GM18499 (cell line): ENCODE data around the gene BSG.

Experiments
- ATAC-seq: cut with Tn5 transposase; IDR thresholded peaks from one replicate; pipeline ENCODE4 v1.9.1; 2021; ENCODE audit warnings: moderate number of reproducible peaks; ENCODE audit not compliant: insufficient read depth, unreplicated experiment

Gene BSG

DNA sequence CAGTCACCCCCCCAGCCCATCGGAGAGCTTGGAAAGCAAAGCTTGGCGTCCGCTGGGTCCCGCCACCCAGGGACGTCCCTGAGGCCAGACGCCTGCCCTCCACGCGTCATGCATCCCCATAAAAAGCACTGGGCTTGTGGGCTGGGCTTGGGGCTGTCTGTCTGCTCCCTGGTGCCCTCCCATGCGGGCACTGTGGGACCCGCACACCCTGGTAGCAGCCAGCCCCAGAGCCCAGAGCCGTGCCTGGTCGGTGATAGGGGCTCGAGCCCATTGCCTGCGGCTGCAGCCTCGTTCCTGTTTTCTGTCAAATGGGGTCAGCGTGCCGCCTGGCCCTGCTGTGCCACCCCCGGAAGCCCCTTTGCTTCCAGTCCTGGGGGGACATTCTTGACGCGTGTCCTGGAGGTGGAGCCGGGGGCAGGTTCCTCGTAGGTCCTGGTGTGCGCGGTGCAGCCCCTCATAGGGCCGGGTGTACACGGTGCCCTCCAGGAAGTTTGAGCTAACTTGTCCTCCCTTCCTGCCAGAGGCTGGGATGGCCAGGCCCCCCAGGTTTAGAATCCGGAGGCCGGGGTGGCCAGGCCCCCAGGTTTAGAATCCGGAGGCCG, 32.9 kb upstream of the BSG start:
- ATAC-seq = no peak

DNA sequence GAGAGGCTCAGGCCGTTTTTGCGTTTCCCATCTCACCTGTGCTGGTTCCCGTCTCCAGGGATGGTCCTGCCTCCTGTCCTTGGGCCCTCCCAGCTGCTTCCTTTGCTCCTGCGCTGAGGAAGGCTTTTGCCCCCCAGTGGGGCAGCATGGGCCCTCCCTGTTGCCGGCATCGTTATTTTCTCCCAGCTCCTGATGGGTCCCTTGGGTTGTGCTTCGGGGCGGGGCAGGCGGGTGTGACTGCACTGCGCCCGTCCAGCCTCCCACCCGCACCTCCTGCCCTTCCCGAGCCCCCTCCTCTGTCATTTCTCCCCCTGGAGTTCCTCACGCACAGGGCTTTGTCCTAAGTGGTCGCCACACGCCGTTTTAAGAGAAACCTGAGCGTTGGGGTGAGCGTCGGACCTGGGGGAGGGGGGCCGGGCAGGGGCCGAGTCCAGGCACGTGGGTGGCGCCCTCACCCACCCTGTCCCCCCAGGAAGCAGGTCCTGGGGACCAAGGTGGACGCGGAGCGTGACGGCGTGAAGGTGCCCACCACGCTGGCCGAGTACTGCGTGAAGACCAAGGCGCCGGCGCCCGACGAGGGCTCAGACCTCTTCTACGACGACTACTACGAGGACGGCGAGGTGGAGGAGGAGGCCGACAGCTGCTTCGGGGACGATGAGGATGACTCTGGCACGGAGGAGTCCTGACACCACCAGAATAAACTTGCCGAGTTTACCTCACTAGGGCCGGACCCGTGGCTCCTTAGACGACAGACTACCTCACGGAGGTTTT, 31.3 kb upstream of the BSG start:
- no peak for ATAC-seq

DNA sequence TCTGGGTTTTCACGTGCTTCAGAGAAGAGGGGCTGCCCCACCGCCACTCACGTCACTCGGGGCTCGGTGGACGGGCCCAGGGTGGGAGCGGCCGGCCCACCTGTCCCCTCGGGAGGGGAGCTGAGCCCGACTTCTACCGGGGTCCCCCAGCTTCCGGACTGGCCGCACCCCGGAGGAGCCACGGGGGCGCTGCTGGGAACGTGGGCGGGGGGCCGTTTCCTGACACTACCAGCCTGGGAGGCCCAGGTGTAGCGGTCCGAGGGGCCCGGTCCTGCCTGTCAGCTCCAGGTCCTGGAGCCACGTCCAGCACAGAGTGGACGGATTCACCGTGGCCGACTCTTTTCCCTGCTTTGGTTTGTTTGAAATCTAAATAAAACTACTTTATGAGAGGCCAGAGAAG, 30.7 kb upstream of the BSG start:
- ATAC-seq = no peak

DNA sequence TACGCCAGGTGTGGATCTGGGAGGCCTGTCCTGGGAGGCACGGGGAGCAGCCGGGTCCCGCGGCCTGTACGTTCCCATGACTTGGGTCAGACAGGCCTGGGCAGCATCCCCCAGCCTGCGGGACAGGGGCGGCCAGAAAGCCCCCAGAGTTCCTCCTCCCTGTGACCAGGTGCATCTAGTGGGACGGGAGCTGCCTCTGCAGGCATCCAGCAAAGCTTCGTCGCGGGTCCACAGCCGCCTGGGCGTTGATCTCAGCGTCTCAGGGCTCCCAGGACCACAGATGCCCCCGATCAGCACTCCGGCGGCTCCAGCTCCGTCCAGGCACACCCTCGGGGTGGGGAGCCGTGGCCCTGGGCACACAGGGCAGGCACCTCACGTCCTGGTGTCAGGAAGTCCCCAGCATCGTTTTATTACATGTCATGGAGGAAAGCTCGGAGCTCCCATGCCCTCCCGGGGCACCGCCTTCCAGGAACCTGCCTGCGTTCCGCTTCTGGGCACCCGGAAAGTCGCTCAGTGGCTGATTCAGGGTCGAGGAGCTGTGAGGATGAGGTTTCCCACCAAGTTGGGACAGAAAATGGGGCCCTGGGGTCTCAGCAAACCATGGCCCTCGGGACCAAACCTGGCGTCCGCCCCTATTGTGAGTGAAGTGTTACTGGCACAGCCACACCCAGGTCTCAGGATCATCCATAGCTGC, 30.1 kb upstream of the BSG start:
- ATAC-seq = no peak

DNA sequence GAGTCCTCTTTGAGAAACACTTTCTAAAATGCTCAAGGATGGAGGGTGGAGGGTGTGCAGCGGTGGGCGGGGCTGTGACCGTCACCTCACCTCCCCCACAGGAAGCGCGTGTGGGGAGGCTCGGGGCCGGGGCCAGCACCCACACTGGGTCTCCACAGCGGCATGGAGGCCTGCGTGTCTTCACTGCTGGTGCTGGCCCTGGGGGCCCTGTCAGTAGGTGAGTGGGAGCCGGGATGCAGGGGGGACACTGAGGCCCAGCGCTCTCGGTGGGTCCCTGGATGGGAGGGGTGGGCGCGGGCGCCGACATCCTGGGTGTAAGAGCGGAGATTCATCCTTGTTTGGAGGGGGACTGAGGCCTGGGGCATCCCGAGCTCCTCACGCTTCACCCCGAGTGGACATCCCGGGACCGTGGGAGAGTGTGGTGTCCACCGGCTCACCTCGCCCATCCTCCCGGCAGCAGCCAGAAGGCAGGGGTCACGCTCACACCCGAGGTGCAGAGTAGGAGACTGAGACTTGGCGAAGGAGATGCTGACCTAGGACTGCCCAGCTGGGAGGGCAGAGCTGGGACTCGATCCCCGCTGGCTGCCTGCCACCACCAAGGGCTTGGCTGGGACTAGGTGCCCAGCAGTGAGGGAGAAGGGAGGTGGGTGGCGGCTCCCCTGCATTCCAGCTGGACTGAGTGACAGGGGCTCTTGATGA, 28.3 kb upstream of the BSG start, which contains the start of gene GZMM:
Gene GZMM (plus strand): TSS at position 144 of the 699 bp plus-strand sequence. CDS start 19 bp downstream, at position 163.
- ATAC-seq = no peak

DNA sequence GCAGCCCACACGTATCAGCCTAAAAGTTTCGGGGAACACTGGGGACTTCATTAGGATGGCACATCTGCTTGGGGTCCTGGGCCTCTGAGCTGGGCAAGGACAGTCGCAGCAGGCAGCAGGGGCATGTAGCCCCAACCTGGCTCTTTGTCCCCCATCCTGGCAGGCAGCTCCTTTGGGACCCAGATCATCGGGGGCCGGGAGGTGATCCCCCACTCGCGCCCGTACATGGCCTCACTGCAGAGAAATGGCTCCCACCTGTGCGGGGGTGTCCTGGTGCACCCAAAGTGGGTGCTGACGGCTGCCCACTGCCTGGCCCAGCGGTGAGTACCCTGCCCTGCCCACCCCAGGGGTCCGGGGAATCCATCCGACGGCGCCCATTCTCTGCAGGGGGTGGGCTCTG, 25.3 kb upstream of the BSG start:
- ATAC-seq = no peak

DNA sequence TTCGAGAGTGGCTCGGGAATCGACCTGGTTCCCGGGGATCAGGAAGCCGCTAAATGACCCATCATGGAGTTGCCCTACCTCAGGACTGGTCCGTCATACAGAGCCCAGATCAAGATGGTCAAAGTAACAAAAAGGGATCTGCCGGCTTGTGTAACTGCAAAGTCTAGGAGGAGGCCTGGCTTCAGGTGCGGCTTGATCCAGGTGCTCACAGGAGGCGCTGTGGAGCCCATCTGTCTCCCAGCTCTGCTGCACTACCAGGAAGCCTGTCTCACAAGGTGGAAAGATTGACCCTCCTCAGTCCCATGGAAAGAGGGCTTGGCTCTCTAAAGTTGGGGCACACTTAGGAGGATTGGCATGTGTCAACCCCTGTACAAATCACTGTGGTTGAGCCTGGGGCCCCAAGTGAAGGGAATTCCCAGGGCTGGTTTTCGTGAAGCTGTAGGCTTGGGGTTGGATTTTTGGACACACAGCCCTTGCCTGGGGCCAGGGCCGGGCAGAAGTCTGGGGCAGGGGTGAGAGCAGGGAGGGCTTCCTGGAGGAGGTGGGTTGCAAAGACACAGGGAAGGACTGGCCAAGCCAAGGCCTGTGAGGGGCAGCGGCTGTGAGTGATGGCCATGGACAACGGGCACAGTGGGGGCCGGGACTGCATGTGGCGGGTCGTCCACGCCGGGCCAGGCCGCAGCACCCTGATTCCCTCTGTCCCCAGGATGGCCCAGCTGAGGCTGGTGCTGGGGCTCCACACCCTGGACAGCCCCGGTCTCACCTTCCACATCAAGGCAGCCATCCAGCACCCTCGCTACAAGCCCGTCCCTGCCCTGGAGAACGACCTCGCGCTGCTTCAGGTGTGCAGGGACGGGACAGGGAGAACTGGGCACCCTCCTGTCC, 24.3 kb upstream of the BSG start:
- ATAC-seq = no peak

DNA sequence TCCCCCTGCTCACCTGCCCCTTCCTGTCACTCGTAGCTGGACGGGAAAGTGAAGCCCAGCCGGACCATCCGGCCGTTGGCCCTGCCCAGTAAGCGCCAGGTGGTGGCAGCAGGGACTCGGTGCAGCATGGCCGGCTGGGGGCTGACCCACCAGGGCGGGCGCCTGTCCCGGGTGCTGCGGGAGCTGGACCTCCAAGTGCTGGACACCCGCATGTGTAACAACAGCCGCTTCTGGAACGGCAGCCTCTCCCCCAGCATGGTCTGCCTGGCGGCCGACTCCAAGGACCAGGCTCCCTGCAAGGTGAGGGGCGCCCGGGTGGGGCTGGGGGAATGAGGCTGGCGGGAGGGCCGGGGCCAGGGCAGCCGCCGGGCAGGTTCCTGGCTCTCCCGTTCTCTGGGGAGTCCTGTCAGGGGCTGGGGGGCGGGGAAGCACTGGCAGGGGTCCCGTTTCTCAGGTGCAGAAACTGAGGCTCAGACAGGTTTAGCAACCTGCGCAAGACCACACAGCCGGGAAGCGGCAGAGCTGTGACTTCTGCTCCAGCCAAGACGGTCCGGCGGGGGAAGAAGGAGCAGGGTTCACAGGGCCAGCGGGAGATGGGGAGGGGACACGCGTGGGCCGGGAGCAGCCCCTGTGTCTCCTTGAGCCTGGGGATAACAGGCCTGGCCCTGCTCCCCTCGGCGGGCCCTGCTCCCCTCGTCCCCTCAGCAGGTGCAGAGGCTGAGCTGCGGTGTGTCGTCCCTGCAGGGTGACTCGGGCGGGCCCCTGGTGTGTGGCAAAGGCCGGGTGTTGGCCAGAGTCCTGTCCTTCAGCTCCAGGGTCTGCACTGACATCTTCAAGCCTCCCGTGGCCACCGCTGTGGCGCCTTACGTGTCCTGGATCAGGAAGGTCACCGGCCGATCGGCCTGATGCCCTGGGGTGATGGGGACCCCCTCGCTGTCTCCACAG, 23.2 kb upstream of the BSG start:
- ATAC-seq = no peak

DNA sequence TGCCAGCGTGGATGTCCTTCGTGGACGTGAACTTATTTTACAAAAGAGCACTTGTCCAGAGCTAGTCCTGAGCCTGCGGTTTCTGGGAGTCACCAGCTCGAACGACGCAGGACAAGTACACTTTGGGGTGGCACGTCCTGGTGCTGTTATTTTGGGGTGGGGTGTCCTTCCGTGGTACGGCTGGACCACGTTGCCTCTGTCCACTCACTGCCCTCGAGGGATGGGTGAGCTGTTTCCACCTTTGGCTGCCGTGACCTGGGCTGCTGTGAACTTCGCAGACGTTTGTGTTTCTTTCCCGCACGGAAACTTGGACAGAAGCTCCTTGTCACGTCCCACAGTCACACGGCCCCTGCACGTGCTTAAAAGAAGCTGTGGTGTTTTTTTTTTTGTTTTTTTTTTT, 17.6 kb upstream of the BSG start:
- no peak for ATAC-seq

DNA sequence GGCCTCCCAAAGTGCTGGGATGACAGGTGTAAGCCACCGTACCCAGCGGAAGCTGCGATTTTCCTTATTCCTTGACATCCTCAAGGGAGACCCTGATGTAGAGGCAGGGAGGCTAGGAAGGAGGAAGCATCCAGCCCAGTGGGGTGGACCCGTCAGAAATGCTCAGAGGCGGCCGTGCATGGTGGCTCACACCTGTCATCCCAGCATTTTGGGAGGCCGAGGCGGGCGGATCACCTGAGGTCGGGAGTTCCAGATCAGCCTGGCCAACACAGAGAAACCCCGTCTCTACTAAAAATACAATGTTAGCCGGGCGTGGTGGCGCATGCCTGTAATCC, 17.0 kb upstream of the BSG start:
- no peak for ATAC-seq

DNA sequence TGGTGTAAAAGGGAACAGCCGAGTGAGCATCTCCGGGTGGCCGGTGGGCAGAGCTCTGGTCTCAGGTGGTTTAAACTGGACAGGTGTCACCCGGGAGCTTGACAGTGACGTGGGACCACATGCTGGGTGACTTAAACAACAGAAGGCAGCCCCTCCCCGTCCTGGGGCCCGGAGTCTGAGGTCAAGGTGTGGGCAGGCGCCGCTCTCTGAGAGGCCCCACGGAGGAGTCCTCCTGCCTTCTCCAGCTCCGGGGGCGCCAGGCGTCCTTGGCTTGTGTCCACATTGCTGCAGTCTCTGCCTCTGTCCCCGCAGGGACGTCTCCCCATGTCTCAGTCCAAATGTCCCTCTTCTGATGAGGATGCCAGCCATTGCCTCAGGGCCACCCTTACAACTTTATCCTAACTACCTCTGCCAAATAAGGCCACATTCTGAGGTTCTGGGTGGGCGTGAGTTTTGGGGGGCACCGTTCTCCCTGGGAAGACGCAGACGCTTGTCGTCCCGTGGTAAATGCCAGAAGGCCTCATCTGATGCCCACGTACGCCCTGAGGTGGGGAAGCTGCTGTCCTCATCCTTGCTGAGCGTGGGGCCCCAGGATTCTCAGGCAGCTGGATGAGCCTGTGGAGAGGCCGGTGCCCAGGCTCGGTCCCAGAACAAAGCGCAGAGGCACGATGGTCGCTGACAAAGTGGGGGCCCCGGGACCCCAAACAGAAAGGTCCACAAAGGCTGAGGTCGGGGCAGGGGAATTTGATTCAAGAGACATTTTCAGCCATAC, 15.6 kb upstream of the BSG start:
- no peak for ATAC-seq

DNA sequence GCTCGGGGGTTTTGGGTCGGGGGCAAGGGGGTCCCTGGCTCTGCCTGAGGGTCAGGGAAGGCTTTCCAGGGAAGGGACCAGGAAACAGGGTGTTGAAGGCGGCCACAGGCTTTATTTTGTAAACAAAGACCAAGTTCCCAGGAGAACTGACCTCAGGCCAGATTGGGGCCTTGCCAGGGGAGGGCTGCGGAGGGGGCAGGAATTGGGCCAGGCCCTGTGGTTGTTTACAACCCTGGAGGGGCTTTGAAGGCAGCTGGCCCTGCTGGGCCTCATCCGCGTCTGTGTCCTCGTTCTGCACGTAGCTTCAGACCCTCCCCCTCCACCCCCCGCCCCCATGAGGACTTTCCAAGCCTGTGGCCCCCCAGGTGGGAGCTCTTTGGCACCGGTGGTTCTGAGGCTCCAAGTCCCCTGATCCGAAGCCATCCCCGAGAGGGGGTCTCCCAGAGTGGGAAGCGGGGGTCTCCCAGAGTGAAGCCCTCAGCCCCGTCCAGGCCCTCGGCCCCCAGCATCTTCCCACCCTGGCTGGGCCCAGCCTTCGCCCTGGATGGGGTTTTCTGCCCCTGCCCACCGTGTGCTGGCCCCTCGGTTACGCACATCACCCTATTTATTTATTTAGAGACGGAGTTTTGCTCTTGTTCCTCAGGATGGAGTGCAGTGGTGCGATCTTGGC, 13.5 kb upstream of the BSG start:
- no peak for ATAC-seq

DNA sequence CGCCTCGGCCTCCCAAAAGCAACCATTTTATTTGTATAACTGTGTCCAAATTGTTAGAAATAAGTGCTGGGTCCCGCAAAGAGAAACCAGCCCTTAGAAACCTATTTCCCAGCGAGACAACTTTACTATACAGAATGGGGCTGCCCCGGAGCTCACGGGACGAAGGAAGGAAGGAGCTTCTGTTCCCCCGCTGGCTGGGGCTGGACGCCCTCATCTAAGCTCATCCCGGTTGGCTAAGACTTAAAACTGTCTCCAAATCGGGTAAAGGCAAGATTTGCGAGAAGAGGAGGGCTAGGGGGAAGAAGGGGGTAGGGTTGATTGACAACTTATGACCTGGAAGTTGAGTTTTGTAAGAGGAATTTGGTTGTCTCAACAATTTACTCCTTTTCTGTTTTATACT, 12.3 kb upstream of the BSG start:
- no peak for ATAC-seq

DNA sequence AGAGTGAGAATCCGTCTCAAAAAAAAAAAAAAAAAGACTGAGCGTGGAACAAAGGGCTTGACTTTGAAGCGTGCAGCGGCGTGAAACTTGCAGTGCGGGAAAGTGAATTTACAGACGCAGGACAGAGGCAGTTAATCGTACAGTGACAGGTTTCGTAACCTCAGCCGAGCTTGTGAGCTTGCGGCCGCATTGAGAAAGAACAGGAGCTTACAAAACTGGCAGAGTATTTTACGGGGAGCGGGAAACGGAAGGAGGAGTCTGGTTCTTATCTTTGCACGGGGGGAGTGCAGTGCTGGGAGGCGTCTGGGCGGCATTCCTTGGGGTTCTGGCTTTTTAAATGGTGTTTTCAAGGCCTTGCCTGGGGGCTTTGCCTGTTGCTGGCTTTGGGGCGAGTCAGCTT, 6.0 kb upstream of the BSG start:
- ATAC-seq = no peak

DNA sequence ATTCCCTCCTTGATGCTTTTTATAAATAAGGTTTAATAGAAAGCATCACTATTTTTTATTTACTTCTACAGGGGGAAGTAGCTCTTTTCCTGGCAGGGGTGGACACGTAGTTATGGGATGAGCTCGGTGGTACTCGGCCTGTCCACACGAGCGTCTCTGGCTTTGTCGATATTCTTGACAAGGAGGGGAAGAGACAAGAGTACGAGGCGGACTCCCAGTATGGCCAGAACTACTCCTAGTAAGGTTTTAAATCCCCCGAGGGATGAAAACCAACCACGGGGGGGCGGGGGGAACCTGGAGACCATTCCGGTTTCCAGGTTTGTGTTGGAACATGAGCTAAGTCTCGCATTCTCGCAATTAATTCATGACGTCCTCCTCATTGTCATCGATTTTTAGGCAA, 5.6 kb upstream of the BSG start:
- no peak for ATAC-seq

DNA sequence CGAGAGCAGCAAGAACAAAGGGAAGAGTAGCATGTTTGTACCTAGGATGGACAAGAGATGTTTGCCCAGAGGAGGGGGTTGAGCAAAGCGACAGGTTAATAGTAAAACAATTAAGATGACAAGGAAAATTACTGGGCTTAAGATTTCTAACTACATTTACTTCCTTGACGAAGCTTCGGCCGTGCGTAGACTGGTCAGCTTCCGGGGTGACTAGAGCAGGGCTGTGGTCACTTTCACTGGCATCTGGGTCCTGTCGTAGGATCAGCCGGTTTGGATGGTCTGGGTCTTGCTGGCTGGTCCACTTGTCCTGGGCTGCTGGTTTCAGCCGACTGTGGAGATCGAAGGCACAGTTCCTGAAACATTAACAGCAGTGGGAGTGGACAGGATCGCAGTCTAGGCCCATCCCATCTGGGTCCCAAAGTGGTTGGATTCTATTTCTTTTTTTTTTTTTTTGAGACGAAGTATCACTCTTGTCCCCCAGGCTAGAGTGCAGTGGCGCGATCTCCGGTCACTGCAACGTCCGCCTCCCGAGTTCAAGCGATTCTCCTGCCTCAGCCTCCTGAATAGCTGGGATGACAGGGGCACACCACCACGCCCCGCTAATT, 5.0 kb upstream of the BSG start:
- no peak for ATAC-seq

DNA sequence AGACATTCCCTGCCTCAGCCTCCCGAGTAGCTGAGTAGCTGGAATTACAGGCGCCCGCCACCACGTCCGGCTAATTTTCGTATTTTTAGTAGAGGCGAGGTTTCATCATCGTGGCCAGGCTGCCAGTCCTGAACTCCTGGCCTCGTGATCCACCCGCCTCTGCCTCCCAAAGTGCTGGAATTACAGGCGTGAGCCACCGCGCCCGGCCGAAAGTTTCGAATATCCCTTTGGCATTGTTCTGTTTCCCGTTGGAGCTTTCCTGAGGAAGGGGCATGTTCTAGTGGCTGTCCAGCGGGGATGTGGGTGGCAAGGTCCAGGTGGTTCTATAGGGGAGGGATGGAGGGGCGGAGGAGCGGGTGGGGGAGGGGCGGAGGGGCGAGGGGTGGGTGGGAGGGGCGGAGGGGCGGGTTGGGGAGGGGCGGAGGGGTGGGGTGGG, 2.1 kb upstream of the BSG start:
- ATAC-seq = no peak
